Measurements from ENCODE around the gene RHOC. TPM values are rescaled to one million over a fixed set of nuclear protein-coding genes. Genes with fewer than 3 reads are reported as not detected.
A peak's percentile ranks its signal among the peaks of the same experiment; 100 is the strongest.

The RHOC gene
- total and polyA plus RNA-seq, 8 donors = 99.8 to 375 (median 131) TPM

DNA sequence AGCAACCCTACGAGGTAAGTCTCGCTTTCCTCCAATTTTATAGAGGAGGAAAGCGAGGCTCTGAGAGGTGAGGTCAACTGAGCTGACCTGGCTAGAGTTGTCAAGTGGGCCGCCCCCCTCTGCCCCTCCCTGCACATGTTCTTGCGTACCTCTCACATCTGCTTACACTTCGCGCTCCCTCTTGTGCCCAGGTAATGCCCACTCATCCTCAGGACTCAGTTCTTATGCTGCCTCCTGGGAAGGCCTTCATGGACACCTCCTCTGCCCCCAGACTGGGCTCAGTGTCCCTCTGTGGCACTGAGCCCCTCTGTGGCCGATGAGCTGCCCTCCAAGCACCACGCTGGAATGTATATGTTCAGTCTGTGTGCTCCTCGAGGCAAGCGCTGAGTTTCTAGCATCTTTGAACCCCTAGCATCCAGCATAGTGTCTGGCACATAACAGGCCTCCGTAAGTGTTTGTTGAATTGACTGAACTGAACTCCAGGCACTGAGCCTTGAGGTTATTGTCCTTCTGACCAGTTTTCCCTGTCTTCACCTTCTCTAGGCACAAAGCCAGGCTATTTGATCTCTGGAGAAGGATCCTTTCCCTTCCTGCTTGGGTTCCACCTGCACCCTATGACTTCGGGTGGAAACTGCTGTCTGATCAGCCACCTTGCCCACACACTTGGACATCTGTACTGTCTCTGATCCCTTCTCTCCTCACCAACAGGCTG is 19.0 kb downstream of the RHOC start:
- intact Hi-C loops (cut with DNase I; ENCODE audit: low total_unique reads) = no loop called here
- DNase-seq = no peak
- no peaks in the 10 kb centered on the region for H3K9me3 ChIP-seq
- H3K4me1 ChIP-seq = peaks cover 0 to 7% (median 3%) of the 10 kb centered on the region in 4 donors
- no peaks in the 10 kb centered on the region for H3K27me3 ChIP-seq
- no peak overlapping the region for H3K4me3 ChIP-seq
- H3K36me3 ChIP-seq = peaks cover 24 to 53% (median 48%) of the 10 kb centered on the region in 4 donors
- H3K27ac ChIP-seq = peak overlapping the region in 2 of 5 donors; percentile 8 to 43
- TF ChIP-seq POLR2A (IDR thresholded peaks at IDR 0.05) (no peak), POLR2AphosphoS5 (IDR thresholded peaks at IDR 0.05) (no peak), EP300 (IDR thresholded peaks at IDR 0.05) (no peak)
- TF ChIP-seq, protein P1, sequence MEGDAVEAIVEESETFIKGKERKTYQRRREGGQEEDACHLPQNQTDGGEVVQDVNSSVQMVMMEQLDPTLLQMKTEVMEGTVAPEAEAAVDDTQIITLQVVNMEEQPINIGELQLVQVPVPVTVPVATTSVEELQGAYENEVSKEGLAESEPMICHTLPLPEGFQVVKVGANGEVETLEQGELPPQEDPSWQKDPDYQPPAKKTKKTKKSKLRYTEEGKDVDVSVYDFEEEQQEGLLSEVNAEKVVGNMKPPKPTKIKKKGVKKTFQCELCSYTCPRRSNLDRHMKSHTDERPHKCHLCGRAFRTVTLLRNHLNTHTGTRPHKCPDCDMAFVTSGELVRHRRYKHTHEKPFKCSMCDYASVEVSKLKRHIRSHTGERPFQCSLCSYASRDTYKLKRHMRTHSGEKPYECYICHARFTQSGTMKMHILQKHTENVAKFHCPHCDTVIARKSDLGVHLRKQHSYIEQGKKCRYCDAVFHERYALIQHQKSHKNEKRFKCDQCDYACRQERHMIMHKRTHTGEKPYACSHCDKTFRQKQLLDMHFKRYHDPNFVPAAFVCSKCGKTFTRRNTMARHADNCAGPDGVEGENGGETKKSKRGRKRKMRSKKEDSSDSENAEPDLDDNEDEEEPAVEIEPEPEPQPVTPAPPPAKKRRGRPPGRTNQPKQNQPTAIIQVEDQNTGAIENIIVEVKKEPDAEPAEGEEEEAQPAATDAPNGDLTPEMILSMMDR (IDR thresholded peaks at IDR 0.05) = no peak
- 89 to 93% (median 90%) methylated on average over 13 of the region's 13 CpGs for WGBS, 5 donors

DNA sequence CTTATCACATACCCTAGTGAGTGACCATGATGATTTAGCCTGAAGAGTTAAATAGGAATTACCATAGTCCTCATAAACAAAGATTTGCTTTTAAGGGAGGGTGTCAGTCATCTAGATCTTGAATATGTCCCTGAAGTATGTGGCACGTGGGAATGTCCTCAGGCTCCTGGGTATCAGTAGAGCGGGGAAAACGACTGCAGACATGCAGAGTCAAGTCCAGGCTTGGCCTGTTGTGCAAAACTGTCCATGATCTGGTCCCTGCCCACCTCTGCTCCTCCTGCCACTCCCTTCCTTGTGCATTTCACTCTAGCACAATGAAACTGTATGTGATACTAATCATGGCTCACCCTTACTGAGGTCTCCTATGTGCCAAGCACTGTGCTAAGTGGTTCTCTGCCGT is 19.6 kb downstream of the RHOC start:
- TF ChIP-seq POLR2A (IDR thresholded peaks at IDR 0.05) (no peak), EP300 (IDR thresholded peaks at IDR 0.05) (no peak), POLR2AphosphoS5 (IDR thresholded peaks at IDR 0.05) (no peak)
- TF ChIP-seq, protein P1 (IDR thresholded peaks at IDR 0.05) = no peak
- peaks cover 0 to 7% (median 3%) of the 10 kb centered on the region in 4 donors for H3K4me1 ChIP-seq
- no peak overlapping the region for H3K4me3 ChIP-seq
- H3K36me3 ChIP-seq = peaks cover 18 to 47% (median 42%) of the 10 kb centered on the region in 4 donors
- WGBS, 5 donors = 83 to 92% (median 88%) methylated on average over 4 of the region's 4 CpGs
- intact Hi-C loops (cut with DNase I; ENCODE audit: low total_unique reads) = no loop called here
- H3K27ac ChIP-seq = no peak overlapping the region
- no peaks in the 10 kb centered on the region for H3K9me3 ChIP-seq
- DNase-seq = no peak
- no peaks in the 10 kb centered on the region for H3K27me3 ChIP-seq

DNA sequence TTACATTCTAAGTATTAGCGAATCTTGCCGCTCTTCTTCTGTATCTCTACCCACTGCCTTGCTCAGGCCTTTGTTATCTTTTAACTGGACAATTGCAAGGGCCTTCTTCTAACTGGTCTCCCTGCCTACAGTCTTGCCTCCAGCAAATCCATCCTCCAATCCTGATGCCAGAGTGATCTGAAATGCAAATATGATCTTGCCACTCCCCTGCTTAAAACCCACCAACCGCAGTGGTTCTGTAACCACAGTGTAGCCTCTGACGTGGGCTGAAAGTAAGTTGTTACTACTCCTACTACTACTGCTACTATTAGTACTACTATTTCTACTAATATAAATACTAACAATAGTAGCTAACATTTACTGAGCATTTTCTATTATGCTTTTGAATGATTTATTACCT is 20.1 kb downstream of the RHOC start:
- Histone ChIP-seq H3K27me3 (no peaks in the 10 kb centered on the region), H3K4me3 (no peak overlapping the region), H3K36me3 (peaks cover 15 to 42% (median 37%) of the 10 kb centered on the region in 4 donors), H3K4me1 (peaks cover 0 to 7% (median 3%) of the 10 kb centered on the region in 4 donors), H3K27ac (no peak overlapping the region), H3K9me3 (no peaks in the 10 kb centered on the region)
- TF ChIP-seq POLR2A (IDR thresholded peaks at IDR 0.05) = no peak
- TF ChIP-seq EP300 (IDR thresholded peaks at IDR 0.05) = no peak
- TF ChIP-seq, protein P1 (IDR thresholded peaks at IDR 0.05) = no peak
- no peak for TF ChIP-seq POLR2AphosphoS5 (IDR thresholded peaks at IDR 0.05)
- WGBS, 5 donors = 88 to 93% (median 90%) methylated on average over 4 of the region's 4 CpGs
- no peak for DNase-seq
- intact Hi-C loops (cut with DNase I; ENCODE audit: low total_unique reads) = no loop called here

DNA sequence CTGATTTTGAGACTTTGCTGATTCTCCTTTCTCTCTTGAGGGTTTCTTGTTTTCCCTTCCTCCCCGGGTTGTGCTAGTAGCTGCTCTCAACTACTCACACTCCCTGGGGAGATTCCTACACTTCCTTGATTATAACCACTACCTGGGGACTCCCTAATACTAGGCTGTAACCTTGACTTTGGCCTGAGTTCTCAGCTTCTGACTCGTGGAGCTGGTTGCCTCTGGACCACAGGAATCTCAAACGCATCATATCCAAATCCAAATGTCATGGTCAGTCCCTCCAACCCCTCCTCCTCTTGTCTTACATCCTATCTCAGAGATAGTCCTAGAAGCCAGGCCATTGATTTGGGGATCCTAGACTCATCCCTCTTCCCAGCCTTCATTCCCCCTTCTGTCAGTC is 20.5 kb downstream of the RHOC start:
- H3K36me3 ChIP-seq = peaks cover 15 to 38% (median 33%) of the 10 kb centered on the region in 4 donors
- no peaks in the 10 kb centered on the region for H3K27me3 ChIP-seq
- no peak overlapping the region for H3K27ac ChIP-seq
- intact Hi-C loops (cut with DNase I; ENCODE audit: low total_unique reads) = no loop called here
- no peaks in the 10 kb centered on the region for H3K9me3 ChIP-seq
- TF ChIP-seq POLR2A (IDR thresholded peaks at IDR 0.05) (no peak), POLR2AphosphoS5 (IDR thresholded peaks at IDR 0.05) (no peak), EP300 (IDR thresholded peaks at IDR 0.05) (no peak)
- TF ChIP-seq, protein P1 (IDR thresholded peaks at IDR 0.05) = no peak
- 55 to 76% (median 73%) methylated on average over 3 of the region's 3 CpGs for WGBS, 5 donors
- H3K4me3 ChIP-seq = no peak overlapping the region
- H3K4me1 ChIP-seq = peaks cover 0 to 7% (median 3%) of the 10 kb centered on the region in 4 donors
- no peak for DNase-seq
